HepG2 (cell line): ENCODE results near the gene SLC27A3. TPM values are rescaled to one million over a fixed set of nuclear protein-coding genes. Genes with fewer than 3 reads are reported as not detected.
A peak's percentile ranks its signal among the peaks of the same experiment; 100 is the strongest.

ENCODE experiments used
- BCL6 ChIP-seq: IDR thresholded peaks from 2 replicates; pipeline ENCODE4 v1.6.1; 2016; ENCODE audit warnings: missing genetic modification reagents, missing compliant biosample characterization
- CCDC6 ChIP-seq: sonication (generic); formaldehyde crosslinking; IDR thresholded peaks from 2 replicates; pipeline ENCODE4 v1.8.1; 2022; ENCODE audit warnings: mild to moderate bottlenecking, missing genetic modification reagents, moderate library complexity
- CEBPG ChIP-seq: IDR thresholded peaks from 2 replicates; pipeline ENCODE4 v1.6.1; 2016
- FOXA3 ChIP-seq: IDR thresholded peaks from 2 replicates; pipeline ENCODE4 v1.6.1; 2016; ENCODE audit warnings: missing genetic modification reagents, missing compliant biosample characterization
- GATA4 ChIP-seq: sonication (generic); IDR thresholded peaks from 2 replicates; pipeline ENCODE4 v1.6.1; 2016; ENCODE audit warnings: antibody characterized with exemption, low read depth, borderline replicate concordance
- HNF4A ChIP-seq: sonication (generic); formaldehyde crosslinking; IDR thresholded peaks from 2 replicates; pipeline ENCODE4 v1.4.0; 2020; ENCODE audit warnings: missing genetic modification reagents
- NR2C2 ChIP-seq: sonication (generic); formaldehyde crosslinking; IDR thresholded peaks from 2 replicates; pipeline ENCODE4 v1.4.0; 2020; ENCODE audit warnings: missing genetic modification reagents, mild to moderate bottlenecking, moderate library complexity, borderline replicate concordance
- PRDM10 ChIP-seq: sonication (generic); formaldehyde crosslinking; IDR thresholded peaks from 2 replicates; pipeline ENCODE4 v1.4.0; 2020; ENCODE audit warnings: low read depth, missing genetic modification reagents
- RXRA ChIP-seq: sonication (generic); formaldehyde crosslinking; IDR thresholded peaks from 2 replicates; pipeline ENCODE4 v1.5.1; 2020; ENCODE audit warnings: missing genetic modification reagents
- SALL1 ChIP-seq: sonication (generic); formaldehyde crosslinking; IDR thresholded peaks from 2 replicates; pipeline ENCODE4 v1.8.0; 2022; ENCODE audit warnings: mild to moderate bottlenecking, missing genetic modification reagents
- TARDBP ChIP-seq: sonication (generic); formaldehyde crosslinking; IDR thresholded peaks from 2 replicates; pipeline ENCODE4 v1.8.0; 2022; ENCODE audit warnings: mild to moderate bottlenecking, missing genetic modification reagents
- ZBTB34 ChIP-seq: sonication (generic); formaldehyde crosslinking; IDR thresholded peaks from 2 replicates; pipeline ENCODE4 v1.8.0; 2022; ENCODE audit warnings: mild to moderate bottlenecking, missing genetic modification reagents
- ZFP36L1 ChIP-seq: sonication (generic); formaldehyde crosslinking; IDR thresholded peaks from 2 replicates; pipeline ENCODE4 v1.8.0; 2022; ENCODE audit warnings: mild to moderate bottlenecking, missing genetic modification reagents, moderate library complexity
- ZFP37 ChIP-seq: sonication (generic); formaldehyde crosslinking; IDR thresholded peaks from 2 replicates; pipeline ENCODE4 v1.4.0; 2020; ENCODE audit warnings: missing genetic modification reagents, borderline replicate concordance
- ZNF878 ChIP-seq: sonication (generic); formaldehyde crosslinking; IDR thresholded peaks from 2 replicates; pipeline ENCODE4 v1.8.1; 2023; ENCODE audit warnings: mild to moderate bottlenecking, missing genetic modification reagents, moderate library complexity
- ZSCAN29 ChIP-seq: sonication (generic); formaldehyde crosslinking; conservative IDR thresholded peaks from 2 replicates; pipeline ENCODE4 v1.4.0; 2020; ENCODE audit warnings: mild to moderate bottlenecking, missing genetic modification reagents
- polyA plus RNA-seq, 8 experiments: library from polyadenylated mRNA; depleted of rRNA in 3 of 8; stranded (reverse) in 7 of 8; unstranded in 1 of 8; fragments of >200 nt; fragmentation: Illumina TruSeq in 4 of 8; extraction: Trizol in 4 of 8; gene quantifications; 2 replicates each; pipeline versions ENCODE4 v1.2.1 to v1.2.3, GENCODE V29; 2011 to 2016; ENCODE audit warnings: low read depth in 4 of 8, missing spikeins in 1 of 8, mixed read lengths in 1 of 8; ENCODE audit not compliant: insufficient read depth in 1 of 8
- total RNA-seq, 5 experiments: library from RNA; depleted of rRNA; stranded (reverse); fragments of >200 nt; fragmentation: Illumina TruSeq; extraction: Trizol; gene quantifications; 2 replicates each; pipeline ENCODE4 v1.2.3, GENCODE V29; 2016; ENCODE audit warnings: low read depth in 1 of 5
- TF ChIP-seq, protein P1 (sequence below): sonication (generic); formaldehyde crosslinking; IDR thresholded peaks from 2 replicates; pipeline ENCODE4 v1.5.0; 2020; ENCODE audit warnings: mild to moderate bottlenecking, missing genetic modification reagents
- TF ChIP-seq, protein P2 (sequence below): sonication (generic); formaldehyde crosslinking; conservative IDR thresholded peaks from 2 replicates; pipeline ENCODE4 v1.4.0; 2020; ENCODE audit warnings: mild to moderate bottlenecking, missing genetic modification reagents, moderate library complexity

The SLC27A3 gene
- total and polyA plus RNA-seq, 2 of the 13 experiments (the other 11 are each of a cell fraction or from before 2014, with no cell fraction given), result 4.3 to 10.3 TPM

DNA sequence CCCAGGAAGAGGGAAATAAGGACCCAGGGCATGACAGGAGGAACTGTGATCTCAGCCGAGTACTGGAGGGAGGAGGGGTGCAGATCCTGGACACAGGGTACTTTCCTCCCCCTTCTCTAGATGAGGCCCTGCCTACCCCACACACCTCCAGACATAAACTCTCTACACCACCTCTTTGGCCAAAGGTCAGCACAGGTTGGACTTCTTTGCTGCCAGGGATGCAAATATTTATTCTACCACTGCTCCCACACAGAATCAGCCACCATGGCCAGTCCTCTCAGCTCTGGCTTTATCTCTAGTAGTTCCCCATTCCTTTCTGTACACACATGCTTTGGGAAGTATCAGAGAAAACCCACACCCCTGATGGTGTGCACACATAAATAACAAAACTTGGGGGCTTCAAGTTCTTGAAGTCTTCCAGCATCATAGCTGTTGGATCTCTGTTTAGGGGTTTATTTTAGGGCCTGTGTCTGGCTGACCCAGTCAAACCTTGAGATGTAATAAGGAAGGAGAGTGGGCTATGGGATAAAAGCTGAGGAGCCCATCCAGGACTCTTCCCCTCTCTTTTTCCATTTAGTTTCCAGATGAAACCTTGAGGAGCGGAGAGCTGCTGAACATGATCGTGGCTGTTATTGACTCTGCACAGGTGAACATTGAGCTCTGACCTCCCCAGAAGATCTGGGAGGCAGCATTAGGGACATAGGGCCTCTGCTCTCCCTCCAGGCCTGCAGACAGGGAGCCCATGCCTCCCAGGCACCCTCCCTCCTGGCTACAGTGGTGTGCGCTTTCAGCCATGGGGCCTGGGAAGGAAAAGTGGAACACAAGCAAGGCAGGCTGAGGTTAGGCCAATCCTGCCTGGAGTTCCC is 6.7 kb upstream of the SLC27A3 start (continued):
- TF ChIP-seq ZBTB34 (CRISPR knock-in tag), result 0 out of 2 replicates have a peak, but pooled peaks have one; percentile 15
- 0 out of 2 replicates have a peak, but pooled peaks have one; percentile 7 for TF ChIP-seq CEBPG (CRISPR knock-in tag)
- peak; percentile 55; the same call in 1 of the 2 replicates for TF ChIP-seq RXRA
- TF ChIP-seq NR2C2, result peak; percentile 5; the same call in 1 of the 2 replicates
- TF ChIP-seq PRDM10, result peak; percentile 11; the same call in 1 of the 2 replicates
- peak; percentile 42 for TF ChIP-seq FOXA3 (CRISPR knock-in tag)
- peak; percentile 68; the same call in 1 of the 2 replicates for TF ChIP-seq ZNF878 (CRISPR knock-in tag)
- no peak for TF ChIP-seq CCDC6
- peak; percentile 23; the same call in 1 of the 2 replicates for TF ChIP-seq TARDBP (CRISPR knock-in tag)
- TF ChIP-seq BCL6 (CRISPR knock-in tag), result peak; percentile 57
- 0 out of 2 replicates have a peak, but pooled peaks have one; percentile 46 for TF ChIP-seq ZSCAN29
- TF ChIP-seq SALL1 (CRISPR knock-in tag), result peak; percentile 40; the same call in 1 of the 2 replicates
- TF ChIP-seq, protein P1, sequence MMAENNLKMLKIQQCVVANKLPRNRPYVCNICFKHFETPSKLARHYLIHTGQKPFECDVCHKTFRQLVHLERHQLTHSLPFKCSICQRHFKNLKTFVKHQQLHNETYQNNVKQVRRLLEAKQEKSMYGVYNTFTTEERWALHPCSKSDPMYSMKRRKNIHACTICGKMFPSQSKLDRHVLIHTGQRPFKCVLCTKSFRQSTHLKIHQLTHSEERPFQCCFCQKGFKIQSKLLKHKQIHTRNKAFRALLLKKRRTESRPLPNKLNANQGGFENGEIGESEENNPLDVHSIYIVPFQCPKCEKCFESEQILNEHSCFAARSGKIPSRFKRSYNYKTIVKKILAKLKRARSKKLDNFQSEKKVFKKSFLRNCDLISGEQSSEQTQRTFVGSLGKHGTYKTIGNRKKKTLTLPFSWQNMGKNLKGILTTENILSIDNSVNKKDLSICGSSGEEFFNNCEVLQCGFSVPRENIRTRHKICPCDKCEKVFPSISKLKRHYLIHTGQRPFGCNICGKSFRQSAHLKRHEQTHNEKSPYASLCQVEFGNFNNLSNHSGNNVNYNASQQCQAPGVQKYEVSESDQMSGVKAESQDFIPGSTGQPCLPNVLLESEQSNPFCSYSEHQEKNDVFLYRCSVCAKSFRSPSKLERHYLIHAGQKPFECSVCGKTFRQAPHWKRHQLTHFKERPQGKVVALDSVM (CRISPR knock-in tag), result peak; percentile 56; the same call in 1 of the 2 replicates
- TF ChIP-seq ZFP37, result no peak
- TF ChIP-seq GATA4, result no peak
- TF ChIP-seq, protein P2, sequence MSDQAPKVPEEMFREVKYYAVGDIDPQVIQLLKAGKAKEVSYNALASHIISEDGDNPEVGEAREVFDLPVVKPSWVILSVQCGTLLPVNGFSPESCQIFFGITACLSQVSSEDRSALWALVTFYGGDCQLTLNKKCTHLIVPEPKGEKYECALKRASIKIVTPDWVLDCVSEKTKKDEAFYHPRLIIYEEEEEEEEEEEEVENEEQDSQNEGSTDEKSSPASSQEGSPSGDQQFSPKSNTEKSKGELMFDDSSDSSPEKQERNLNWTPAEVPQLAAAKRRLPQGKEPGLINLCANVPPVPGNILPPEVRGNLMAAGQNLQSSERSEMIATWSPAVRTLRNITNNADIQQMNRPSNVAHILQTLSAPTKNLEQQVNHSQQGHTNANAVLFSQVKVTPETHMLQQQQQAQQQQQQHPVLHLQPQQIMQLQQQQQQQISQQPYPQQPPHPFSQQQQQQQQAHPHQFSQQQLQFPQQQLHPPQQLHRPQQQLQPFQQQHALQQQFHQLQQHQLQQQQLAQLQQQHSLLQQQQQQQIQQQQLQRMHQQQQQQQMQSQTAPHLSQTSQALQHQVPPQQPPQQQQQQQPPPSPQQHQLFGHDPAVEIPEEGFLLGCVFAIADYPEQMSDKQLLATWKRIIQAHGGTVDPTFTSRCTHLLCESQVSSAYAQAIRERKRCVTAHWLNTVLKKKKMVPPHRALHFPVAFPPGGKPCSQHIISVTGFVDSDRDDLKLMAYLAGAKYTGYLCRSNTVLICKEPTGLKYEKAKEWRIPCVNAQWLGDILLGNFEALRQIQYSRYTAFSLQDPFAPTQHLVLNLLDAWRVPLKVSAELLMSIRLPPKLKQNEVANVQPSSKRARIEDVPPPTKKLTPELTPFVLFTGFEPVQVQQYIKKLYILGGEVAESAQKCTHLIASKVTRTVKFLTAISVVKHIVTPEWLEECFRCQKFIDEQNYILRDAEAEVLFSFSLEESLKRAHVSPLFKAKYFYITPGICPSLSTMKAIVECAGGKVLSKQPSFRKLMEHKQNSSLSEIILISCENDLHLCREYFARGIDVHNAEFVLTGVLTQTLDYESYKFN (CRISPR knock-in tag), result peak; percentile 94
- TF ChIP-seq ZFP36L1 (CRISPR knock-in tag), result 0 out of 2 replicates have a peak, but pooled peaks have one; percentile 36
- peak; percentile 84 for TF ChIP-seq HNF4A
